Lung (tissue), 12 donors: Measurements from ENCODE around the gene DNAJC3. TPM values are rescaled to one million over a fixed set of nuclear protein-coding genes. Genes with fewer than 3 reads are reported as not detected.

Experiments
- ATAC-seq: fragments of 200-7000 bp; cut with Tn5 transposase; one replicate; pipeline ENCODE4 v1.9.1; 2020; ENCODE audit warnings: moderate number of reproducible peaks; ENCODE audit not compliant: insufficient read depth, low FRiP score
- DNase-seq, 3 donors: peaks; one replicate each; pipeline ENCODE4 v3.0.0-alpha.2; 2013 to 2017
- H3K27ac ChIP-seq, 2 donors: one replicate each; pipeline ENCODE4 v1.5.1; 2013; ENCODE audit warnings: mild to moderate bottlenecking in 2 of 2, moderate library complexity in 2 of 2, control low read depth in 1 of 2, inconsistent platforms in 1 of 2, low read depth in 1 of 2, low read length in 1 of 2
- H3K27me3 ChIP-seq, 3 donors: one replicate each; pipeline ENCODE4 v1.5.1; 2013; ENCODE audit warnings: low read length in 2 of 3; ENCODE audit not compliant: control insufficient read depth in 3 of 3, insufficient read depth in 3 of 3
- H3K36me3 ChIP-seq, 4 donors: one replicate each; pipeline ENCODE4 v1.5.1; 2013; ENCODE audit warnings: low read length in 4 of 4, mild to moderate bottlenecking in 1 of 4, moderate library complexity in 1 of 4; ENCODE audit not compliant: control insufficient read depth in 4 of 4, insufficient read depth in 4 of 4
- H3K4me1 ChIP-seq, 5 donors: one replicate each; pipeline ENCODE4 v1.5.1; 2013; ENCODE audit warnings: low read length in 5 of 5, mild to moderate bottlenecking in 2 of 5, moderate library complexity in 1 of 5; ENCODE audit not compliant: control insufficient read depth in 5 of 5, insufficient read depth in 5 of 5
- H3K4me3 ChIP-seq: one replicate; pipeline ENCODE4 v1.5.1; 2013; ENCODE audit warnings: mild to moderate bottlenecking, control low read depth, moderate library complexity
- H3K9ac ChIP-seq, 2 donors: one replicate each; pipeline ENCODE4 v1.5.1; 2013; ENCODE audit warnings: low read length in 2 of 2, control low read depth in 1 of 2; ENCODE audit not compliant: insufficient read depth in 1 of 2
- H3K9me3 ChIP-seq, 4 donors: one replicate each; pipeline ENCODE4 v1.5.1; 2013; ENCODE audit warnings: low read length in 3 of 4, mild to moderate bottlenecking in 1 of 4, moderate library complexity in 1 of 4; ENCODE audit not compliant: control insufficient read depth in 4 of 4, insufficient read depth in 3 of 4
- WGBS, 2 donors: extraction: QIAGEN DNeasy Blood & Tissue Kit; methylation state at CpG; one replicate each; pipeline ENCODE4 v1.1.7; 2013; 5-methylcytosine and 5-hydroxymethylcytosine counted together
- polyA plus RNA-seq, 2 donors: library from polyadenylated mRNA; stranded (reverse); fragments of 200-250 nt; gene quantifications; one replicate each; pipeline ENCODE4 v1.2.1, GENCODE V29; 2013
- total RNA-seq, 2 donors: library from RNA; depleted of rRNA in 1 of 2; stranded (reverse); fragments of >200 nt in 1 of 2; gene quantifications; one replicate each; pipeline ENCODE4 v1.2.1, GENCODE V29; 2014 to 2021
- TF ChIP-seq, protein P1 (sequence below): IDR thresholded peaks from 2 replicates; pipeline ENCODE4 v1.5.1; 2012; ENCODE audit warnings: mild to moderate bottlenecking; ENCODE audit errors: control extremely low read depth, extremely low read depth
- donor health status: control.
- donor health status: control.
- donor health status: Bipolar disorder and iron deficiency.
- donor health status: healthy.
- donor health status: DM: yes; HTN: yes; CAD: no.

DNAJC3 gene
- total and polyA plus RNA-seq, 4 donors: 15.2 to 61.8 (median 38.5) TPM

DNA sequence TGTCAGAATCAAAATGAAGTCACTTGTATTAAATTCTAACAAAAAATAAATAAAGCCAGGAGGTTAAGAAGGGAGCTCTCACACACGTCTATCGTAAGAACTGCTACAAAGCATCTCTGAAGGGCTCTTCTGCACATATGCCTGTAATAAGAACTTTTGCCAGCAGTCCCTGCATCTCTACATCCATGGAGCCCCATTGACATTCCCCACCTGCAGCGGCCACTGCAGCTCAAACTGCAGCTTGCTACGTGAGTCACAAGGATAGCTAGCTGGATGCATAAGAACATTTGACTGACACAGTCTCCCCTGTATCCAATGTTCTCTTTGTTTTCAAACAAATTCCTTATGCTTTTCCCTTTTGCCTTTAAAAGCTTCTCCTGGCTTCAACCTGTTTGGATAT, 68.3 kb downstream of the DNAJC3 start:
- TF ChIP-seq, protein P1, sequence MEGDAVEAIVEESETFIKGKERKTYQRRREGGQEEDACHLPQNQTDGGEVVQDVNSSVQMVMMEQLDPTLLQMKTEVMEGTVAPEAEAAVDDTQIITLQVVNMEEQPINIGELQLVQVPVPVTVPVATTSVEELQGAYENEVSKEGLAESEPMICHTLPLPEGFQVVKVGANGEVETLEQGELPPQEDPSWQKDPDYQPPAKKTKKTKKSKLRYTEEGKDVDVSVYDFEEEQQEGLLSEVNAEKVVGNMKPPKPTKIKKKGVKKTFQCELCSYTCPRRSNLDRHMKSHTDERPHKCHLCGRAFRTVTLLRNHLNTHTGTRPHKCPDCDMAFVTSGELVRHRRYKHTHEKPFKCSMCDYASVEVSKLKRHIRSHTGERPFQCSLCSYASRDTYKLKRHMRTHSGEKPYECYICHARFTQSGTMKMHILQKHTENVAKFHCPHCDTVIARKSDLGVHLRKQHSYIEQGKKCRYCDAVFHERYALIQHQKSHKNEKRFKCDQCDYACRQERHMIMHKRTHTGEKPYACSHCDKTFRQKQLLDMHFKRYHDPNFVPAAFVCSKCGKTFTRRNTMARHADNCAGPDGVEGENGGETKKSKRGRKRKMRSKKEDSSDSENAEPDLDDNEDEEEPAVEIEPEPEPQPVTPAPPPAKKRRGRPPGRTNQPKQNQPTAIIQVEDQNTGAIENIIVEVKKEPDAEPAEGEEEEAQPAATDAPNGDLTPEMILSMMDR: no peak
- Histone ChIP-seq H3K36me3 (no peaks in the 10 kb centered on the region), H3K9me3 (no peaks in the 10 kb centered on the region), H3K27ac (no peak overlapping the region), H3K4me1 (peaks cover 0 to 7% (median 0%) of the 10 kb centered on the region in 5 donors), H3K27me3 (no peaks in the 10 kb centered on the region), H3K4me3 (no peak overlapping the region), H3K9ac (no peak overlapping the region)
- WGBS, 2 donors: 71 to 82% methylated on average over 4 of the region's 4 CpGs
- peak in 1 of 3 donors; percentile 19 for DNase-seq
- ATAC-seq: no peak

GRCh38 chr13:95745752-95746151, 68.8 kb downstream of the DNAJC3 start:
- no peak overlapping the region for H3K9ac ChIP-seq
- WGBS, 2 donors: 68 to 84% methylated on average over 2 of the region's 2 CpGs
- no peaks in the 10 kb centered on the region for H3K36me3 ChIP-seq
- no peaks in the 10 kb centered on the region for H3K27me3 ChIP-seq
- H3K4me1 ChIP-seq: peaks cover 0 to 7% (median 0%) of the 10 kb centered on the region in 5 donors
- no peak overlapping the region for H3K27ac ChIP-seq
- no peaks in the 10 kb centered on the region for H3K9me3 ChIP-seq
- ATAC-seq (no peak), DNase-seq (no peak)
- TF ChIP-seq, protein P1: no peak
- H3K4me3 ChIP-seq: no peak overlapping the region

- H3K9ac ChIP-seq: no peak overlapping the region
- H3K4me3 ChIP-seq: no peak overlapping the region
- no peak overlapping the region for H3K27ac ChIP-seq
- H3K4me1 ChIP-seq: peaks cover 0 to 17% (median 0%) of the 10 kb centered on the region in 5 donors
- DNase-seq (no peak), ATAC-seq (no peak)
- H3K9me3 ChIP-seq: no peaks in the 10 kb centered on the region
- H3K27me3 ChIP-seq: no peaks in the 10 kb centered on the region
- TF ChIP-seq, protein P1: no peak
- no peaks in the 10 kb centered on the region for H3K36me3 ChIP-seq
- 95 to 97% methylated on average over 4 of the region's 4 CpGs for WGBS, 2 donors
Observed at GRCh38 chr13:95749545-95749944, 72.6 kb downstream of the DNAJC3 start.

GRCh38 chr13:95752677-95753076, 75.7 kb downstream of the DNAJC3 start:
- ATAC-seq (no peak), DNase-seq (no peak)
- Histone ChIP-seq H3K4me1 (peaks cover 0 to 10% (median 0%) of the 10 kb centered on the region in 5 donors), H3K36me3 (no peaks in the 10 kb centered on the region), H3K27ac (no peak overlapping the region), H3K9ac (no peak overlapping the region), H3K4me3 (no peak overlapping the region), H3K27me3 (no peaks in the 10 kb centered on the region), H3K9me3 (no peaks in the 10 kb centered on the region)
- TF ChIP-seq, protein P1: no peak
- WGBS, 2 donors: 78 to 100% methylated on average over 2 of the region's 2 CpGs
